Loucy (cell line): Measurements from ENCODE around the gene DTNB.

ENCODE experiments used
- EZH2phosphoT487 ChIP-seq: fragments of 200-600 bp; IDR thresholded peaks from 2 replicates; pipeline ENCODE4 v1.6.1; 2018; ENCODE audit warnings: antibody characterized with exemption, mild to moderate bottlenecking, moderate library complexity, borderline replicate concordance
- TF ChIP-seq, protein P1 (sequence below): fragments of 200-600 bp; sonication (generic); conservative IDR thresholded peaks from 2 replicates; pipeline ENCODE4 v1.5.1; 2014; ENCODE audit warnings: mild to moderate bottlenecking, antibody characterized with exemption, low read length

DNA sequence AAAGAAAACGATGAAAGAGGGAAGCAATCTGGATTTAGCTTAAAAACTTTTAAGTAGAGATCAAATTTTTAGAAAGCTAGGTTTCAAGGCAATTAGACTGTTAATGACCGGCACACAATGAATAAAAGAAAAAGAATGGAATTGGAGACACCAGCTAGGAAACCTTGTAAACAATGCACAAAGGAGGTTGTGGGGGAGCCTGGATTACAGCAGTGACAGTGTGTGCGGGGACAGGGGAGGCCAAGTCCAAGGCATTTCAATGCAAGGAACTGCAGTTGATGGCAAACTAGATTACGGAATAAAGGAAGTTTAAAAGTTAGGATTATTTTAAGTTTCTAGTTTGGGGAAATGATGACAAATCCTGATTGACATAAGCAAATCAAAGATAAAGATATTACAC, 74.5 kb downstream of the DTNB start:
- TF ChIP-seq, protein P1, sequence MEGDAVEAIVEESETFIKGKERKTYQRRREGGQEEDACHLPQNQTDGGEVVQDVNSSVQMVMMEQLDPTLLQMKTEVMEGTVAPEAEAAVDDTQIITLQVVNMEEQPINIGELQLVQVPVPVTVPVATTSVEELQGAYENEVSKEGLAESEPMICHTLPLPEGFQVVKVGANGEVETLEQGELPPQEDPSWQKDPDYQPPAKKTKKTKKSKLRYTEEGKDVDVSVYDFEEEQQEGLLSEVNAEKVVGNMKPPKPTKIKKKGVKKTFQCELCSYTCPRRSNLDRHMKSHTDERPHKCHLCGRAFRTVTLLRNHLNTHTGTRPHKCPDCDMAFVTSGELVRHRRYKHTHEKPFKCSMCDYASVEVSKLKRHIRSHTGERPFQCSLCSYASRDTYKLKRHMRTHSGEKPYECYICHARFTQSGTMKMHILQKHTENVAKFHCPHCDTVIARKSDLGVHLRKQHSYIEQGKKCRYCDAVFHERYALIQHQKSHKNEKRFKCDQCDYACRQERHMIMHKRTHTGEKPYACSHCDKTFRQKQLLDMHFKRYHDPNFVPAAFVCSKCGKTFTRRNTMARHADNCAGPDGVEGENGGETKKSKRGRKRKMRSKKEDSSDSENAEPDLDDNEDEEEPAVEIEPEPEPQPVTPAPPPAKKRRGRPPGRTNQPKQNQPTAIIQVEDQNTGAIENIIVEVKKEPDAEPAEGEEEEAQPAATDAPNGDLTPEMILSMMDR: no peak
- no peak for TF ChIP-seq EZH2phosphoT487
